SK-N-SH treated with all-trans-retinoic acid at 6 μM for 48 hours (cell line): ENCODE data around the gene SMYD3.
A peak's percentile ranks its signal among the peaks of the same experiment; 100 is the strongest.

Source experiments
- ATAC-seq: fragments of 200-7000 bp; cut with Tn5 transposase; 3 replicates; pipeline ENCODE4 v1.9.1; 2020; ENCODE audit warnings: mild to moderate bottlenecking, moderate library complexity
- ARNTL ChIP-seq: fragments of 450-650 bp; formaldehyde crosslinking; IDR thresholded peaks from 2 replicates; pipeline ENCODE4 v1.5.0; 2020; ENCODE audit warnings: low read depth, mild to moderate bottlenecking, moderate library complexity, borderline replicate concordance
- BACH2 ChIP-seq: fragments of 250-450 bp; sonication (Bioruptor Pico); IDR thresholded peaks from 2 replicates; pipeline ENCODE4 v1.9.0; 2021; ENCODE audit warnings: mild to moderate bottlenecking, borderline replicate concordance
- CREB5 ChIP-seq: fragments of 250-450 bp; sonication (Bioruptor Pico); IDR thresholded peaks from 2 replicates; pipeline ENCODE4 v1.5.1; 2020; ENCODE audit warnings: low read depth, mild to moderate bottlenecking, moderate library complexity
- CSDC2 ChIP-seq: fragments of 250-450 bp; sonication (Bioruptor Pico); IDR thresholded peaks from 2 replicates; pipeline ENCODE4 v1.5.0; 2020; ENCODE audit warnings: mild to moderate bottlenecking, moderate library complexity
- CSRNP3 ChIP-seq: fragments of 250-450 bp; sonication (Bioruptor Pico); IDR thresholded peaks from 2 replicates; pipeline ENCODE4 v1.5.1; 2021; ENCODE audit warnings: mild to moderate bottlenecking, moderate library complexity
- ESRRG ChIP-seq: fragments of 250-450 bp; sonication (Bioruptor Pico); IDR thresholded peaks from 2 replicates; pipeline ENCODE4 v1.6.1; 2021; ENCODE audit warnings: mild to moderate bottlenecking
- GLIS3 ChIP-seq: fragments of 250-450 bp; sonication (Bioruptor Pico); IDR thresholded peaks from 2 replicates; pipeline ENCODE4 v1.5.0; 2020; ENCODE audit warnings: mild to moderate bottlenecking, moderate library complexity
- ISL1 ChIP-seq: fragments of 250-450 bp; sonication (Bioruptor Pico); IDR thresholded peaks from 2 replicates; pipeline ENCODE4 v2.1.2; 2022; ENCODE audit warnings: mild to moderate bottlenecking, moderate library complexity
- OSR1 ChIP-seq: fragments of 250-450 bp; sonication (Bioruptor Pico); IDR thresholded peaks from 2 replicates; pipeline ENCODE4 v1.8.0; 2022; ENCODE audit warnings: moderate library complexity, mild to moderate bottlenecking, inconsistent platforms
- PATZ1 ChIP-seq: fragments of 250-450 bp; sonication (Bioruptor Pico); IDR thresholded peaks from 2 replicates; pipeline ENCODE4 v1.8.0; 2020; ENCODE audit warnings: mild to moderate bottlenecking, moderate library complexity, borderline replicate concordance
- PPARA ChIP-seq: fragments of 250-450 bp; sonication (Bioruptor Pico); IDR thresholded peaks from 2 replicates; pipeline ENCODE4 v1.5.0; 2020; ENCODE audit warnings: mild to moderate bottlenecking, borderline replicate concordance
- RARB ChIP-seq: fragments of 250-450 bp; sonication (Bioruptor Pico); IDR thresholded peaks from 2 replicates; pipeline ENCODE4 v1.8.0; 2021; ENCODE audit warnings: mild to moderate bottlenecking, moderate library complexity
- SNAI2 ChIP-seq: fragments of 250-450 bp; sonication (Bioruptor Pico); IDR thresholded peaks from 2 replicates; pipeline ENCODE4 v1.5.0; 2020; ENCODE audit warnings: mild to moderate bottlenecking, moderate library complexity
- TCF4 ChIP-seq: fragments of 250-450 bp; sonication (Bioruptor Pico); IDR thresholded peaks from 2 replicates; pipeline ENCODE4 v1.8.0; 2021; ENCODE audit warnings: mild to moderate bottlenecking, moderate library complexity, borderline replicate concordance
- TOX ChIP-seq: fragments of 250-450 bp; sonication (Bioruptor Pico); IDR thresholded peaks from 2 replicates; pipeline ENCODE4 v1.8.0; 2021; ENCODE audit warnings: mild to moderate bottlenecking, moderate library complexity, borderline replicate concordance
- TSHZ2 ChIP-seq: fragments of 250-450 bp; sonication (Bioruptor Pico); IDR thresholded peaks from 2 replicates; pipeline ENCODE4 v1.5.0; 2020; ENCODE audit warnings: mild to moderate bottlenecking, moderate library complexity
- ZFP3 ChIP-seq: fragments of 250-450 bp; sonication (Bioruptor Pico); IDR thresholded peaks from 2 replicates; pipeline ENCODE4 v1.5.0; 2020; ENCODE audit warnings: mild to moderate bottlenecking, moderate library complexity
- ZFP30 ChIP-seq: fragments of 450-650 bp; formaldehyde crosslinking; IDR thresholded peaks from 2 replicates; pipeline ENCODE4 v1.5.0; 2022; ENCODE audit warnings: mild to moderate bottlenecking, moderate library complexity
- ZNF565 ChIP-seq: fragments of 450-650 bp; formaldehyde crosslinking; conservative IDR thresholded peaks from 2 replicates; pipeline ENCODE4 v1.5.0; 2020; ENCODE audit warnings: low read depth, mild to moderate bottlenecking, moderate library complexity
- ZNF70 ChIP-seq: fragments of 450-650 bp; formaldehyde crosslinking; IDR thresholded peaks from 2 replicates; pipeline ENCODE4 v1.5.0; 2020; ENCODE audit warnings: mild to moderate bottlenecking, moderate library complexity
- ZNF8 ChIP-seq: fragments of 450-650 bp; formaldehyde crosslinking; IDR thresholded peaks from 2 replicates; pipeline ENCODE4 v1.5.0; 2020; ENCODE audit warnings: mild to moderate bottlenecking, moderate library complexity

SMYD3 gene

GRCh38 chr1:245987997-245988392, 519.1 kb downstream of the SMYD3 start (continued):
- TF ChIP-seq TSHZ2 = no peak

GRCh38 chr1:245987577-245987976, 519.5 kb downstream of the SMYD3 start:
- ATAC-seq = no peak
- TF ChIP-seq ARNTL (CRISPR knock-in tag) (no peak), GLIS3 (CRISPR knock-in tag) (no peak)

- ATAC-seq = peak; percentile 62
- TF ChIP-seq SNAI2 (CRISPR knock-in tag) = no peak
- TF ChIP-seq ZNF8 (CRISPR knock-in tag) = no peak
- no peak for TF ChIP-seq PPARA (CRISPR knock-in tag)
- no peak for TF ChIP-seq ISL1
- no peak for TF ChIP-seq TSHZ2
- TF ChIP-seq CSDC2 (CRISPR knock-in tag) = no peak
- no peak for TF ChIP-seq OSR1
- no peak for TF ChIP-seq ESRRG (CRISPR knock-in tag)
- no peak for TF ChIP-seq GLIS3 (CRISPR knock-in tag)
- no peak for TF ChIP-seq BACH2 (CRISPR knock-in tag)
- no peak for TF ChIP-seq TCF4 (CRISPR knock-in tag)
- no peak for TF ChIP-seq ZNF565 (CRISPR knock-in tag)
- TF ChIP-seq ZNF70 (CRISPR knock-in tag) = no peak
- no peak for TF ChIP-seq CREB5 (CRISPR knock-in tag)
- TF ChIP-seq TOX (CRISPR knock-in tag) = no peak
- TF ChIP-seq ZFP3 (CRISPR knock-in tag) = no peak
- no peak for TF ChIP-seq CSRNP3 (CRISPR knock-in tag)
- no peak for TF ChIP-seq ZFP30 (CRISPR knock-in tag)
- TF ChIP-seq ARNTL (CRISPR knock-in tag) = no peak
These were observed 519.9 kb downstream of the SMYD3 start for GRCh38 chr1:245987219-245987545.

- ATAC-seq = peak; percentile 89
- TF ChIP-seq OSR1 = no peak
- no peak for TF ChIP-seq RARB (CRISPR knock-in tag)
- TF ChIP-seq BACH2 (CRISPR knock-in tag) = no peak
- no peak for TF ChIP-seq ZNF565 (CRISPR knock-in tag)
- TF ChIP-seq CSRNP3 (CRISPR knock-in tag) = no peak
- no peak for TF ChIP-seq ISL1
- no peak for TF ChIP-seq CREB5 (CRISPR knock-in tag)
- TF ChIP-seq ARNTL (CRISPR knock-in tag) = no peak
- TF ChIP-seq ZFP3 (CRISPR knock-in tag) = peak; percentile 95
- no peak for TF ChIP-seq ZNF8 (CRISPR knock-in tag)
- no peak for TF ChIP-seq PATZ1
- no peak for TF ChIP-seq SNAI2 (CRISPR knock-in tag)
- TF ChIP-seq ESRRG (CRISPR knock-in tag) = no peak
These were observed 520.5 kb downstream of the SMYD3 start for GRCh38 chr1:245986404-245987218.
